Stimulated activated CD4-positive, alpha-beta T cell treated with anti-CD3 and anti-CD28 coated beads, Interleukin-4, amount 100 ng/mL, for 1 hour (primary cell): Measurements from ENCODE around the gene CCDC126.
"Not testable (repeated sequence)": the region's sequence is repeated elsewhere in the genome, so short reads cannot be mapped to it uniquely, and the experiment has no call there.

Experiments
- DNase-seq: peaks from one replicate; pipeline ENCODE4 v3.0.0-alpha.2; 2020

CCDC126 gene

GRCh38 chr7:23633417-23633816 lies 36.2 kb downstream of the CCDC126 start:
- DNase-seq = no peak

- DNase-seq = no peak
Observed at GRCh38 chr7:23645822-23646221, 48.6 kb downstream of the CCDC126 start.

GRCh38 chr7:23653942-23654341 lies 56.8 kb downstream of the CCDC126 start:
- no peak for DNase-seq

- DNase-seq = no peak
Observed at GRCh38 chr7:23654508-23654907, 57.3 kb downstream of the CCDC126 start.

GRCh38 chr7:23655433-23655832 lies 58.3 kb downstream of the CCDC126 start:
- no peak for DNase-seq

- DNase-seq = no peak
Observed at GRCh38 chr7:23658831-23659427, 61.7 kb downstream of the CCDC126 start.

GRCh38 chr7:23661385-23661784 lies 64.2 kb downstream of the CCDC126 start:
- DNase-seq = no peak

GRCh38 chr7:23662124-23662983 lies 65.2 kb downstream of the CCDC126 start:
- DNase-seq = no peak

GRCh38 chr7:23662984-23663313 lies 65.8 kb downstream of the CCDC126 start:
- DNase-seq = no peak

GRCh38 chr7:23664122-23664521 lies 66.9 kb downstream of the CCDC126 start:
- DNase-seq = no peak

GRCh38 chr7:23672033-23672432 lies 74.9 kb downstream of the CCDC126 start:
- no peak for DNase-seq

- peak; percentile 86 for DNase-seq
Observed at GRCh38 chr7:23679898-23680413, 82.8 kb downstream of the CCDC126 start, which contains the start of gene FAM221A. Gene FAM221A, plus strand, starts transcription at chr7:23680199. Its CDS starts 20 bp downstream, at chr7:23680219.

GRCh38 chr7:23680414-23681405 lies 83.5 kb downstream of the CCDC126 start:
- peak; percentile 48 for DNase-seq

- DNase-seq = not testable (repeated sequence)
Observed at GRCh38 chr7:23684041-23684440, 86.9 kb downstream of the CCDC126 start.

GRCh38 chr7:23685731-23686130 lies 88.5 kb downstream of the CCDC126 start:
- DNase-seq = no peak

- DNase-seq = no peak
Observed at GRCh38 chr7:23687011-23687410, 89.8 kb downstream of the CCDC126 start.

- DNase-seq = no peak
Observed at GRCh38 chr7:23689165-23689564, 92.0 kb downstream of the CCDC126 start.

GRCh38 chr7:23691320-23691719 lies 94.1 kb downstream of the CCDC126 start:
- no peak for DNase-seq

GRCh38 chr7:23693224-23693623 lies 96.0 kb downstream of the CCDC126 start:
- no peak for DNase-seq
